IMR-90 (cell line): ENCODE results near the gene ZNF207. TPM values are rescaled to one million over a fixed set of nuclear protein-coding genes. Genes with fewer than 3 reads are reported as not detected.

Experiments
- ATAC-seq: fragments of 200-7000 bp; cut with Tn5 transposase; 2 replicates; pipeline ENCODE4 v1.9.1; 2020; ENCODE audit warnings: low read depth, mild to moderate bottlenecking, moderate library complexity
- BruUV-seq: library from RNA; stranded (reverse); fragments of 400-500 nt; replicated peaks from 2 replicates; lab custom pipeline; 2021; lab: Mats Ljungman, UMichigan
- CTCF ChIA-PET: fragments of 300-600 bp; formaldehyde crosslinking; extraction: SDS; loops from one replicate; lab custom pipeline; 2021; ENCODE audit warnings: antibody characterized with exemption; lab: Yijun Ruan, JAX
- POLR2A ChIA-PET: fragments of 300-600 bp; sonication (Branson Sonifier 250); formaldehyde crosslinking; loops from one replicate; lab custom pipeline; 2022; ENCODE audit warnings: antibody characterized with exemption; ENCODE audit not compliant: unreplicated experiment; lab: Charles Lee
- DNase-seq: peaks from one replicate; pipeline ENCODE4 v3.0.0; 2013
- H2AFZ ChIP-seq: replicated peaks from 2 replicates; pipeline ENCODE3; 2013; ENCODE audit warnings: low read length, mild to moderate bottlenecking; ENCODE audit not compliant: poor library complexity
- H2AK5ac ChIP-seq: 2 replicates; pipeline ENCODE4 v1.6.1; 2013; ENCODE audit warnings: low read depth, low read length, inconsistent platforms
- H2AK9ac ChIP-seq: replicated peaks from 2 replicates; pipeline ENCODE3; 2013; ENCODE audit warnings: mild to moderate bottlenecking, low read depth, low read length, moderate library complexity; ENCODE audit not compliant: poor library complexity
- H2BK120ac ChIP-seq: 2 replicates; pipeline ENCODE4 v1.6.1; 2013; ENCODE audit warnings: low read depth, low read length, inconsistent platforms
- H2BK15ac ChIP-seq: 3 replicates; pipeline ENCODE4 v1.6.1; 2013; ENCODE audit warnings: low read depth, low read length, inconsistent platforms
- H2BK20ac ChIP-seq: 2 replicates; pipeline ENCODE4 v1.6.1; 2013; ENCODE audit warnings: low read depth, mild to moderate bottlenecking, inconsistent platforms, low read length, moderate library complexity
- H2BK5ac ChIP-seq: 2 replicates; pipeline ENCODE4 v1.6.1; 2013; ENCODE audit warnings: mild to moderate bottlenecking, low read depth, low read length, inconsistent platforms; ENCODE audit not compliant: poor library complexity, severe bottlenecking
- H3K14ac ChIP-seq: replicated peaks from 2 replicates; pipeline ENCODE4 v1.6.1; 2013; ENCODE audit warnings: low read depth, low read length, inconsistent platforms
- H3K18ac ChIP-seq: 2 replicates; pipeline ENCODE4 v1.6.1; 2013; ENCODE audit warnings: low read depth, low read length, control low read depth
- H3K23ac ChIP-seq: 2 replicates; pipeline ENCODE4 v1.6.1; 2013; ENCODE audit warnings: low read depth, low read length, inconsistent platforms
- H3K27ac ChIP-seq: 2 replicates; pipeline ENCODE4 v1.5.1; 2013; ENCODE audit warnings: mild to moderate bottlenecking, control low read depth, low read length; ENCODE audit not compliant: insufficient read depth
- H3K27me3 ChIP-seq: 2 replicates; pipeline ENCODE4 v1.6.1; 2013; ENCODE audit warnings: low read length; ENCODE audit not compliant: control insufficient read depth, insufficient read depth
- H3K36me3 ChIP-seq: 2 replicates; pipeline ENCODE4 v1.6.1; 2013; ENCODE audit warnings: low read length, mixed read lengths; ENCODE audit not compliant: control insufficient read depth, insufficient read depth
- H3K4ac ChIP-seq: 2 replicates; pipeline ENCODE4 v1.6.1; 2013; ENCODE audit warnings: low read depth, low read length, inconsistent platforms
- H3K4me1 ChIP-seq: 2 replicates; pipeline ENCODE4 v1.6.1; 2013; ENCODE audit warnings: low read length, mixed read lengths; ENCODE audit not compliant: control insufficient read depth, insufficient read depth
- H3K4me2 ChIP-seq: 2 replicates; pipeline ENCODE4 v1.6.1; 2013; ENCODE audit warnings: low read depth, mild to moderate bottlenecking, control low read depth, low read length, moderate library complexity
- H3K4me3 ChIP-seq: 2 replicates; pipeline ENCODE4 v1.5.1; 2013; ENCODE audit warnings: low read depth, mild to moderate bottlenecking, control low read depth, low read length, moderate library complexity; ENCODE audit not compliant: insufficient read depth
- H3K56ac ChIP-seq: 2 replicates; pipeline ENCODE4 v1.6.1; 2013; ENCODE audit warnings: low read length, inconsistent platforms; ENCODE audit not compliant: insufficient read depth; ENCODE audit errors: extremely low read depth
- H3K79me1 ChIP-seq, 2 experiments: 2 replicates each; pipeline ENCODE4 v1.6.1; 2013; ENCODE audit warnings: low read length in 2 of 2, inconsistent platforms in 1 of 2, low read depth in 1 of 2
- H3K9ac ChIP-seq: 2 replicates; pipeline ENCODE4 v1.6.1; 2013; ENCODE audit warnings: low read depth, low read length, control low read depth
- H3K9me1 ChIP-seq: 2 replicates; pipeline ENCODE4 v1.6.1; 2013; ENCODE audit warnings: low read length, inconsistent platforms; ENCODE audit not compliant: insufficient read depth
- H3K9me3 ChIP-seq: 2 replicates; pipeline ENCODE4 v1.6.1; 2013; ENCODE audit warnings: low read length; ENCODE audit not compliant: control insufficient read depth, insufficient read depth
- H4K20me1 ChIP-seq: 2 replicates; pipeline ENCODE4 v1.6.1; 2013; ENCODE audit warnings: low read length, inconsistent platforms; ENCODE audit not compliant: insufficient read depth
- H4K5ac ChIP-seq: 2 replicates; pipeline ENCODE4 v1.6.1; 2013; ENCODE audit warnings: mild to moderate bottlenecking, low read depth, low read length, control low read depth
- H4K8ac ChIP-seq, 2 experiments: 2 replicates each; pipeline ENCODE4 v1.6.1; 2013; ENCODE audit warnings: low read depth in 2 of 2, low read length in 2 of 2, control low read depth in 1 of 2, inconsistent platforms in 1 of 2
- H4K91ac ChIP-seq: 2 replicates; pipeline ENCODE4 v1.6.1; 2013; ENCODE audit warnings: low read depth, low read length, inconsistent platforms; ENCODE audit not compliant: insufficient read depth
- BHLHE40 ChIP-seq: fragments of 150-350 bp; IDR thresholded peaks from 2 replicates; pipeline ENCODE4 v1.6.1; 2016; ENCODE audit warnings: mild to moderate bottlenecking, low read depth, low read length
- FOS ChIP-seq: fragments of 150-350 bp; IDR thresholded peaks from 2 replicates; pipeline ENCODE4 v1.6.1; 2016; ENCODE audit warnings: low read depth, low read length
- MAZ ChIP-seq: IDR thresholded peaks from 2 replicates; pipeline ENCODE4 v1.6.1; 2012; ENCODE audit warnings: low read depth, mild to moderate bottlenecking, low read length, improper control_type of control experiment, moderate library complexity, borderline replicate concordance
- NFE2L2 ChIP-seq: fragments of 150-350 bp; IDR thresholded peaks from 2 replicates; pipeline ENCODE4 v1.6.1; 2016; ENCODE audit warnings: low read depth, mild to moderate bottlenecking, low read length
- RAD21 ChIP-seq: IDR thresholded peaks from 2 replicates; pipeline ENCODE4 v1.6.1; 2012; ENCODE audit warnings: low read length, improper control_type of control experiment
- RFX5 ChIP-seq: IDR thresholded peaks from 2 replicates; pipeline ENCODE4 v1.8.0; 2012; ENCODE audit warnings: low read depth, mild to moderate bottlenecking, low read length, moderate library complexity
- SMC3 ChIP-seq: fragments of 150-350 bp; IDR thresholded peaks from 2 replicates; pipeline ENCODE4 v1.6.1; 2016; ENCODE audit warnings: low read depth, mild to moderate bottlenecking, antibody characterized with exemption, low read length, moderate library complexity
- WGBS, 2 experiments: methylation state at CpG; one replicate each; pipeline versions ENCODE4 v1.1.5 to v1.1.7; 2013; ENCODE audit warnings: missing lambda C conversion rate in 2 of 2; ENCODE audit not compliant: insufficient read length in 1 of 2; ENCODE audit errors: extremely low coverage in 2 of 2; 5-methylcytosine and 5-hydroxymethylcytosine counted together
- dilution Hi-C: fragments of 300-500 bp; cut with HindIII; formaldehyde crosslinking; loops from one replicate; pipeline ENCODE4 v1.14.3; 2018; ENCODE audit warnings: low sequenced_read_pairs; ENCODE audit not compliant: unreplicated experiment
- in situ Hi-C: fragments of 300-500 bp; cut with MboI; formaldehyde crosslinking; loops from 3 replicates; pipeline ENCODE4 v1.14.3; 2019; ENCODE audit warnings: low sequenced_read_pairs, inconsistent platforms, mixed read lengths
- intact Hi-C: fragments of 100-400 bp; cut with micrococcal nuclease; formaldehyde crosslinking; loops from 2 replicates; pipeline ENCODE4 v1.10.0; 2022
- polyA plus RNA-seq, 3 experiments: library from polyadenylated mRNA; depleted of rRNA; stranded (reverse); fragments of >200 nt; gene quantifications; 2 replicates each; pipeline ENCODE4 v1.2.3, GENCODE V29; 2012; ENCODE audit warnings: low replicate concordance in 1 of 3
- total RNA-seq: library from RNA; depleted of rRNA; stranded (reverse); fragments of >200 nt; gene quantifications from 2 replicates; pipeline ENCODE4 v1.2.3, GENCODE V29; 2012
- TF ChIP-seq, protein P1 (sequence below): conservative IDR thresholded peaks from 2 replicates; pipeline ENCODE4 v1.5.1; 2012; ENCODE audit warnings: mild to moderate bottlenecking, low read depth, low read length, improper control_type of control experiment

The ZNF207 gene
- total and polyA plus RNA-seq, 2 of the 4 experiments (the other 2 are of a cell fraction): 199 to 207 TPM

DNA sequence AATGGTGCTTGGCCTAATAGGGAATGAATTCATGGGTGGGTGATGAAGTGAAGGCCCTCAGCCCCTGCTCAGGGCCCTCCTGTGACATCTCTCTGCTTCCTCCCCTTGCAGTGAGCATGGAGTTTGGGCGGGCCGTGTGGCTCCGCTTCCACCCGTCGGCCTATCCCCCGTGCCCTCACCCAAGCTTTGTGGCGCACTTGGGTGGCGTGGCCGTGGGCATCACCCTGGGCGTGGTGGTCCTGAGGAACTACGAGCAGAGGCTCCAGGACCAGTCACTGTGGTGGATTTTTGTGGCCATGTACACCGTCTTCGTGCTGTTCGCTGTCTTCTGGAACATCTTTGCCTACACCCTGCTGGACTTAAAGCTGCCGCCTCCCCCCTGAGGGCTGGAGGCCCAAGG lies 29.1 kb upstream of the ZNF207 start:
- in situ Hi-C loops: no loop called here
- no peaks in the 10 kb centered on the region for H4K20me1 ChIP-seq
- intact Hi-C loops: no loop called here
- no peak overlapping the region for H3K27ac ChIP-seq
- no peak overlapping the region for H3K4ac ChIP-seq
- H3K4me2 ChIP-seq: no peak overlapping the region
- H3K4me3 ChIP-seq: no peak overlapping the region
- H3K9me1 ChIP-seq: no peaks in the 10 kb centered on the region
- TF ChIP-seq SMC3 (no peak), NFE2L2 (no peak), FOS (no peak), RFX5 (no peak), MAZ (no peak), RAD21 (no peak), BHLHE40 (no peak)
- TF ChIP-seq, protein P1, sequence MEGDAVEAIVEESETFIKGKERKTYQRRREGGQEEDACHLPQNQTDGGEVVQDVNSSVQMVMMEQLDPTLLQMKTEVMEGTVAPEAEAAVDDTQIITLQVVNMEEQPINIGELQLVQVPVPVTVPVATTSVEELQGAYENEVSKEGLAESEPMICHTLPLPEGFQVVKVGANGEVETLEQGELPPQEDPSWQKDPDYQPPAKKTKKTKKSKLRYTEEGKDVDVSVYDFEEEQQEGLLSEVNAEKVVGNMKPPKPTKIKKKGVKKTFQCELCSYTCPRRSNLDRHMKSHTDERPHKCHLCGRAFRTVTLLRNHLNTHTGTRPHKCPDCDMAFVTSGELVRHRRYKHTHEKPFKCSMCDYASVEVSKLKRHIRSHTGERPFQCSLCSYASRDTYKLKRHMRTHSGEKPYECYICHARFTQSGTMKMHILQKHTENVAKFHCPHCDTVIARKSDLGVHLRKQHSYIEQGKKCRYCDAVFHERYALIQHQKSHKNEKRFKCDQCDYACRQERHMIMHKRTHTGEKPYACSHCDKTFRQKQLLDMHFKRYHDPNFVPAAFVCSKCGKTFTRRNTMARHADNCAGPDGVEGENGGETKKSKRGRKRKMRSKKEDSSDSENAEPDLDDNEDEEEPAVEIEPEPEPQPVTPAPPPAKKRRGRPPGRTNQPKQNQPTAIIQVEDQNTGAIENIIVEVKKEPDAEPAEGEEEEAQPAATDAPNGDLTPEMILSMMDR: no peak
- WGBS, 2 experiments: 75% methylated on average over 10 of the region's 15 CpGs; no CpG with 5 or more reads in 1 of the 2 experiments
- dilution Hi-C loops: no loop called here
- no peaks in the 10 kb centered on the region for H3K79me1 ChIP-seq
- H3K4me1 ChIP-seq: no peaks in the 10 kb centered on the region
- no peak for DNase-seq
- BruUV-seq: no TSS peak
- no peak overlapping the region for H2BK120ac ChIP-seq
- no peak overlapping the region for H4K8ac ChIP-seq
- peak overlapping the region; percentile 23 for H2AFZ ChIP-seq
- H2BK15ac ChIP-seq: no peak overlapping the region
- H2BK20ac ChIP-seq: no peak overlapping the region
- no peak for ATAC-seq
- H2AK5ac ChIP-seq: no peak overlapping the region
- H4K91ac ChIP-seq: no peak overlapping the region
- no peak overlapping the region for H3K14ac ChIP-seq
- H3K36me3 ChIP-seq: no peaks in the 10 kb centered on the region
- no peak overlapping the region for H3K9ac ChIP-seq
- peak overlapping the region; percentile 11 for H2AK9ac ChIP-seq
- H4K5ac ChIP-seq: no peak overlapping the region
- H3K23ac ChIP-seq: no peak overlapping the region
- no peak overlapping the region for H3K56ac ChIP-seq
- ChIA-PET POLR2A (no interaction called here), CTCF (interaction anchor here (0.5 to 1.2 kb wide), 2 partner anchors 11 to 385 kb away, joined by 3 to 4 read pairs; no protein-coding TSS in a partner anchor)
- no peaks in the 10 kb centered on the region for H3K9me3 ChIP-seq
- H2BK5ac ChIP-seq: no peak overlapping the region
- H3K18ac ChIP-seq: no peak overlapping the region
- peaks cover 7% of the 10 kb centered on the region for H3K27me3 ChIP-seq
